ENCODE results near the gene CBLN3. TPM values are rescaled to one million over a fixed set of nuclear protein-coding genes. Genes with fewer than 3 reads are reported as not detected.
"Not testable (repeated sequence)": the region's sequence is repeated elsewhere in the genome, so short reads cannot be mapped to it uniquely, and the experiment has no call there.

The CBLN3 gene
- 0.05 and 0.12 TPM in 2 replicates for total RNA-seq (2014; rRNA removed; shearing (Covaris generic))

DNA sequence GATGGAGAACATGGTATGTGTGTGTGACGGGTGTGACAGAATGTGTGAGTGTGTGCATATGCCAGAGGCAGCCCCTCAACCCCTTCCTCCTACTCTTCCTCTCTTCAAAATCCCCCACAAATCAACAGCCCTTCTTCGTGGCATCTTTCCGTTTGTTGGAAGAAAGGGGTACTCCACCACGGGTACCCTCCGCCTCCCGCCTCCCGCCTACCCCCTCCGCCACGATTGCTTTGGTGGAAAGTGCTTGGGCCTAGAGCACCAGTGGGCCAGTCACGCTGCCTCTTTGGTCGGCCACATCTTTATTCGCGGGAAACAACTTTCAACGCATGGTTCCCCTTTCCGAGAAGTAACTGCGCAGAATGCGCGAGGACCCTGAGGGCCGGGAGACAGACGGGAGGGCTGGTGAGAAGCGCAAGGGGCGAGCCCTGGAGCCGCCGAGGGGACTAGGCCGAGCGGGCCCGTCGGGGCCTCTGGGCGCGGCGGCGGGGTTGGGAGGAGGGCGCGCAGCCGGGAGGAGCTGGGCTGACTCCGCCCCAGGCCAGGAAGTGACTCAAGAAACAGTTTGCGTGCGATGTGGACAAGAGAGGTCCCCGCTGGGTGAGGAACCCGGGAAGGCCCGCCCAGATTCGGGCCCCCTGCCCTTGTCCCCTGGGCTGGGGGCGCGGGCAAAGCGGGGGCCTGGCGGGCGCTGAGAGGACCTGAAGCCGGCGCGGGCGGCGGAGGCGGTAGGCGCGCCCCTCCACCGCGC is at the start of gene CBLN3, which contains the start of gene KHNYN:
Gene CBLN3, minus strand, starts transcription at position 274 of the 748 bp plus-strand sequence. CDS start 614 bp downstream, outside the sequence.
Gene KHNYN, plus strand, starts transcription at position 560 of the 748 bp plus-strand sequence. CDS start 777 bp downstream, outside the sequence.
- no peaks in the 10 kb centered on the region for H3K36me3 ChIP-seq
- H3K27ac ChIP-seq = peak within 1 kb of the TSS; percentile 35
- H3K27me3 ChIP-seq = no peaks in the 10 kb centered on the region
- H3K9me3 ChIP-seq (replicated peaks) = no peaks in the 10 kb centered on the region
- peak within 1 kb of the TSS; percentile 54 for H3K4me3 ChIP-seq
- no peaks in the 10 kb centered on the region for H3K4me1 ChIP-seq
- DNase-seq = peak; percentile 47 to 60

DNA sequence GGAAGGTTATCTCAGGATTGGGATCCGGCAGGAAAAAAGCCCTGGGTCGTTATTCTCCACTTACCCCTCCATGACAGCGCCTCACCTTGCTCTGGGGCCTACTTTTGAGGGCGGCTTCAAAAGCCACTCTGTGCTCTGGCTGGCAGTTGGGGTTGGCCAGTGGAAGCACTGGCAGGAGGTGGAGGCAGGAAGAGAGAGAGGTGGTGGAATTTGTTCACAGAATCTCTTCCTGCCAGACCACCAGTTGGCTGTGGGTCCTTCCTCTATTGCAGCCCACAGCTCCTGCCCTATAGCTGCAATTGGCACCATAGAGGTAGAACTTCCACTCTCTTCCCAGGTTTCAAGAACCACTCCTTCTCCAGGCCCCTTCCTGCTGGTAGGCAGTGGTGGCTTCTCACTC is 45.8 kb upstream of the CBLN3 start:
- Histone ChIP-seq H3K27ac (no peak overlapping the region), H3K27me3 (no peaks in the 10 kb centered on the region)

DNA sequence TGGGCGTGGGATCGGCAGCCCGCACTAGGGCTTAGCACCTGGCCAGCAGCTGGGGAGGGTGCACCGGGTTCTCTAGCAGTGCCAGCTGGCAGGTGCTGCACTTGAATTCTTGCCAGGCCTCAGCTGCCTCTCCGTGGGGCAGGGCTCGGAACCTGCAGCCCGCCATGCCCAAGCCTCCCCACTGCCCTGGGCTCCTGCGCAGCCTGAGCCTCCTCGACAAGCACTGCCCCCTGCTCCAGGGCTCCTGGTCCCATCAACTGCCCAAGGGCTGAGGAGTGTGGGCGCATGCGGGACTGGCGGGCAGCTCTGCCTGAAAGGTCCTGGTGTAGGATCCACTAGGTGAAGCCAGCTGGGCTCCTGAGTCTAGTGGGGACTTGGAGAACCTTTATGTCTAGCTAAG is 43.7 kb upstream of the CBLN3 start:
- no peaks in the 10 kb centered on the region for H3K36me3 ChIP-seq
- no peaks in the 10 kb centered on the region; the same call in 1 of the 2 replicates for H3K9me3 ChIP-seq (replicated peaks)
- H3K27me3 ChIP-seq = no peaks in the 10 kb centered on the region
- H3K4me3 ChIP-seq = no peak overlapping the region
- no peak for DNase-seq
- H3K4me1 ChIP-seq = no peaks in the 10 kb centered on the region
- no peak overlapping the region for H3K27ac ChIP-seq

More for the DNA sequence above, 45.8 kb upstream of the CBLN3 start:
- Histone ChIP-seq H3K4me3 (no peak overlapping the region), H3K9me3 (replicated peaks) (no peaks in the 10 kb centered on the region; the same call in 1 of the 2 replicates), H3K36me3 (no peaks in the 10 kb centered on the region), H3K4me1 (no peaks in the 10 kb centered on the region)
- no peak for DNase-seq

DNA sequence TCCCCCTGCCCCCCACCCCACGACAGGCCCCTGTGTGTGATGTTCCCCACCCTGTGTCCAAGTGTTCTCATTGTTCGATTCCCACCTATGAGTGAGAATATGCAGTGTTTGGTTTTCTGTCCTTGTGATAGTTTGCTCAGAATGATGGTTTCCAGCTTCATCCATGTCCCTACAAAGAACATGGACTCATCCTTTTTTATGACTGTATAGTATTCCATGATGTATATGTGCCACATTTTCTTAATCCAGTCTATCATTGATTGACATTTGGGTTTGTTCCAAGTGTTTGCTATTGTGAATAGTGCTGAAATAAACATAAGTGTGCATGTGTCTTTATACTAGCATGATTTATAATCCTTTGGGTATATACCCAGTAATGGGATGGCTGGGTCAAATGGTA is 41.0 kb upstream of the CBLN3 start:
- not testable (repeated sequence) for H3K4me3 ChIP-seq; H3K27me3 ChIP-seq; H3K27ac ChIP-seq; H3K36me3 ChIP-seq; DNase-seq; H3K9me3 ChIP-seq (replicated peaks); H3K4me1 ChIP-seq

DNA sequence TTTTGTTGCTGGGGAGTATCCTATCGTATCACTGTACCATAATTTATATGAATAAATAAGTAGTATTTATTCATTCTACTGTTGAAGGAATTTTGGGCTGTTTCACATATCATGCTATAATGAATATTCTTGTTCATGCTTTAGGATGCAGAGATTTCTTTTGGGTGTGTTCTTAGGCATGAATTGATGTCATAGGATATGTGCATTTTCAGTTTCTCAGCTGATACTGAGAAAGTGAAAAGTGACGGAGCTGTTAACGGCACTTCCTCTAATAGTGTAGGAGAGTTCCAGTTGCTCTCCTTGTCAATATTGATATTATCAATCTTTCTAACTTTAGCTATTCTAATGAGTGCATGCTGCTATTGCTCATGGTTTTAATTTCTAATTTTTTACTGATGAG is 36.3 kb upstream of the CBLN3 start:
- Histone ChIP-seq H3K27me3 (no peaks in the 10 kb centered on the region), H3K27ac (no peak overlapping the region), H3K9me3 (replicated peaks) (no peaks in the 10 kb centered on the region), H3K36me3 (no peaks in the 10 kb centered on the region), H3K4me3 (no peak overlapping the region), H3K4me1 (no peaks in the 10 kb centered on the region)
- DNase-seq = no peak

DNA sequence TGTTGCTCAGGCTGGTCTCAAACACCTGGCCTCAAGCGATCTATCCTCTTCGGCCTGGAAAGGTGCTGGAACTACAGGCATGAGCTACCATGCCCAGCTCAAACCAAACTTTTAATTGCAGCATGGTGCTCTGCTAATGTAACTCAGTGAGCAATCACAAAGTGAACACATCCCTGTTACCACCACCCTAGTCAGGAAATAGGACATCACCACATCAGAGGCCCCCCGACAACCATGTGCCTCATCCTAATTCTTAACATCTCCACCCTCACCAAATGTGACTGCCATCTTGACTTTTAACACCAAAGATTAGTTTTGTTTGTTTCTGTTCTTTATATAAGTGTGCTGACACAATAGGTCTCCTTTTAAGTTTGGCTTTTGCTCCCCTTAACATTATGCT is 35.9 kb upstream of the CBLN3 start:
- Histone ChIP-seq H3K9me3 (replicated peaks) (no peaks in the 10 kb centered on the region), H3K27ac (no peak overlapping the region), H3K36me3 (no peaks in the 10 kb centered on the region), H3K4me1 (no peaks in the 10 kb centered on the region), H3K27me3 (no peaks in the 10 kb centered on the region), H3K4me3 (no peak overlapping the region)
- no peak for DNase-seq

DNA sequence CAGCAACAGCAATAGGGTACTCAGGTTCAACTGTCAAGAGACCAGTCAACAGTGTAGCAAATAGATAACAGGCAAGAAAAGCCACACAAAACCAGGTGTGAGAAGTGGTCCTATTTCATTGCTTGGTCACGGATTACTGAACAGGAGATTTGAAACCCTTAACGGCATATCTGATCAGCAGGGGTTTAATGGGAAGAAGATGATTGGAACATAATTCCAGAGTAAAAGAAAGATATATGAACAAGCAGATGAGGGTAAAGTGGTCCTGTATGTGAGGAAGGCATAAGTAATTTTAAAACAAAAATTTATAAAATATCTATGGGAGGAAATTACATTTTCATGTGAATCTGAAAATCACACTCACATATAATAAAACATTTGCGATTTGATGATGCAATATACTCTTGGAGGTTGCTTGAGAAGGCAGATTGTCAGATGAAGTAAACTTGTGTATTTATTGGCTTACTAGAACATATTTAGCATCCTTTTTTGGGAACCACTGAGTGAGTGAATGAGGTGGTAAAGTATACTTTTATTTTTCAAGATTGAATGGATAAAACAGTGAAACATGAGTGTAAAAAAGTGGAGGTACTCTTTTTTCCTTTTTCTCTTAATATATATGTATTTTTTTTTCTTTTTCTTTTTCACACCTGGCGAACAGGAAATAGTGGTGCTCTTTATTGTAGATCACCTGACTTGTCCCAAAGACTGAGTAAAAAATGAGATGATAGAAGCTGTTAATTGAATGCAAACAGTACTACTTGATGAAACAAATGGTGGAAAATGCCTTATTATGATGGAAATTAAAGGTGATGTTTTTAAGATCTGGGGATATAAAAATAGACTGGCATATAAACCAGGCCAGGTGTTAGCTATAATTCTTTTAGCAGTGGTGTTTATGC is 34.7 kb upstream of the CBLN3 start:
- DNase-seq = no peak
- no peak overlapping the region for H3K27ac ChIP-seq
- no peaks in the 10 kb centered on the region for H3K27me3 ChIP-seq
- no peaks in the 10 kb centered on the region for H3K36me3 ChIP-seq
- no peak overlapping the region for H3K4me3 ChIP-seq
- H3K9me3 ChIP-seq (replicated peaks) = no peaks in the 10 kb centered on the region
- H3K4me1 ChIP-seq = no peaks in the 10 kb centered on the region

DNA sequence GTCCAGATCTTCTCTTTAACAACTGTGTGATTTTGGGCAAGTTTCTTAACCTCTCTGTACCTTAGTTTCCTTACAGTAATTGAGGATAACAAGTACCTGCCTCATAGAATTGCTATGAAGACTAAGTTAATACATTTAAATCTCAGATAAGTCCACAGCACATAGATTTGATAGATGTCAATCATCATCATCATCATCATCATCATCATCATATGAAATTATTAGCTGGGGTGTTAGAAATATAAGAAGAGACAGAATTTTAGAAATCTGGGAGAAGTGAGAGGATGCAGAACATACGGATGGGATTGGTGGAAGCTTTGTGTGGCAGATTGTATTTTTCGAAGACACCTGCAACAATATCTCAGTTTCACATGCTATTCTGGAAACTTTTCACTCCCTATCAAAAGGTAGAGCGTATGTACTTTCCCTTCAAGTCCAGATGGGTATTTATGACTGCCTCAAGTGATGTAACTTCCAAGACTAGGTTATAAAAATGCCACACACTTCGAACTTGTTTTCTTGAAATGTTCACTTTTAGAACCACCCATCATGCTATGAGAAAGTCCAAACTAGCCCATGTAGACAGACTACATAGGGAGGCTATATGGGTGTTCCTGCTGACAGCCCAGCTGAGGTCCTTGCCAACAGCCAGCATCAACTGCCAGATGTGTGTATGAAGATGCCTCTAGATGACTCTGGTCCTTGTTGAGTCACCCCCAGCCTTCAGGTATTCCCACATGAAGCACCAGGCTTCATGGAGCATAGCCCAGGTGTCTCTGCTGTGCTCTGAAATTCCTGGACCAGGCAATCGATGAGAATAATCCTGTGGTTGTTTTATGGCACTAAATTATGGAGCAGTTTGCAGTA is 33.8 kb upstream of the CBLN3 start:
- Histone ChIP-seq H3K4me3 (no peak overlapping the region), H3K36me3 (no peaks in the 10 kb centered on the region), H3K4me1 (no peaks in the 10 kb centered on the region), H3K9me3 (replicated peaks) (no peaks in the 10 kb centered on the region), H3K27ac (no peak overlapping the region), H3K27me3 (no peaks in the 10 kb centered on the region)
- DNase-seq = no peak

DNA sequence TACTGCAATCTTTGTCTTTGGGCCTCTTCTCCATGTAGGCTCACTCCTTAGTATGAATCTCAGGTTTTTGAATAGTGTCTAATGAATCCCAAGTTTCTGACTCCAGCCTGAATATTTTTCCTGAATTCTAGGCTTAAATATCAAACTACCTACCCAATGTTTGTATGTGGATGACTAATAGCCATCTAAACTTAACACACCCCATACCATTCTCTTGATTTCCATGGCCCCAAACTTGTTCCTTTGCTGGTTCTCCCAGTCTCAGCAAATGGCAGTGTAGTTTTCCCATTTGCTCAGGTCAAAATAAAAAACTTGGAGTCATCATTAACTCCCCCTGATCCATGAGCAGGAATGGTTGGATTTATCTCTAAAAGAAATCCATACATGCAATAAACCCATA is 31.9 kb upstream of the CBLN3 start:
- Histone ChIP-seq H3K4me1 (no peaks in the 10 kb centered on the region), H3K9me3 (replicated peaks) (no peaks in the 10 kb centered on the region), H3K27ac (no peak overlapping the region), H3K27me3 (no peaks in the 10 kb centered on the region), H3K36me3 (no peaks in the 10 kb centered on the region), H3K4me3 (no peak overlapping the region)
- DNase-seq = no peak

DNA sequence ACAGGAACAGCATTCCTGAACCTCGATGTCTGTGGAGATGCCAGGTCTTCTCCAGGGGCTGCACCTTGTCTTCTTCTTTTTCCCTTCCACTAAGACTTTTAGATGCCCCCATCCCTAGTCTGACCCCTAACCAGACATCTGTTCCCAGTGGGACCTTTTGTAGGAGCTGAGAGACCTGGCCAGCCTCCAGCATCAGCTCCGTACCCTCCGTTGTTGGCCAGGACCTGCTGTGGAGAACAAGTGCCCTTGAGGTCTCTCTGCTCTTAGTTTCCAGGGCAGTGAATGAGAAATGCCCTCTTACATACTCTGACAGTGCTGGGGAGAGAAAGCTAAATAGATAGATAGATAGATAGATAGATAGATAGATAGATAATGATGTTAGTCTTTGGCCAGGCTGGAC is 29.9 kb upstream of the CBLN3 start:
- no peak overlapping the region for H3K4me3 ChIP-seq
- no peaks in the 10 kb centered on the region for H3K9me3 ChIP-seq (replicated peaks)
- H3K27ac ChIP-seq = no peak overlapping the region
- no peaks in the 10 kb centered on the region for H3K4me1 ChIP-seq
- H3K36me3 ChIP-seq = no peaks in the 10 kb centered on the region
- H3K27me3 ChIP-seq = no peaks in the 10 kb centered on the region
- no peak for DNase-seq

DNA sequence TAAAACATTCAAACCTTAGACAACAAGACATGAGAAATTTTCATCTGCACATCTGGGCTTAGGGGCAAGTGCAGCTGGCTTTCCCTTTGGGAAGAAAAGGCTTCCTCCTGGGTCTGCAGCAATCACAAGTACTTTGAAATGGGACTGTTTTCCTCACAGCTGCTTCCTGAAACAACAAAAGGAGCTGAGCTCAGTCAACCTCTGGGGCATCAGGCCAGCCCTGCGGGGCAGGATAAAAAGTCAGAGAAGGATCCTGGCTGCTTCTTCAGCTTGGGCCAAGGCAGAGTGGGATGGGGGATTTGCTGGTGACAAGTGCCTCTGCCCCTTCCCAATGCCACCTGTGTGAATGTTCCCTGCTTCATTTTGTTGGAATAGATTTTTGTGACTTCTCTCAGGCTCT is 29.3 kb upstream of the CBLN3 start:
- no peak overlapping the region for H3K27ac ChIP-seq
- no peaks in the 10 kb centered on the region for H3K9me3 ChIP-seq (replicated peaks)
- H3K27me3 ChIP-seq = no peaks in the 10 kb centered on the region
- H3K36me3 ChIP-seq = no peaks in the 10 kb centered on the region
- DNase-seq = no peak
- no peak overlapping the region for H3K4me3 ChIP-seq
- H3K4me1 ChIP-seq = no peaks in the 10 kb centered on the region

DNA sequence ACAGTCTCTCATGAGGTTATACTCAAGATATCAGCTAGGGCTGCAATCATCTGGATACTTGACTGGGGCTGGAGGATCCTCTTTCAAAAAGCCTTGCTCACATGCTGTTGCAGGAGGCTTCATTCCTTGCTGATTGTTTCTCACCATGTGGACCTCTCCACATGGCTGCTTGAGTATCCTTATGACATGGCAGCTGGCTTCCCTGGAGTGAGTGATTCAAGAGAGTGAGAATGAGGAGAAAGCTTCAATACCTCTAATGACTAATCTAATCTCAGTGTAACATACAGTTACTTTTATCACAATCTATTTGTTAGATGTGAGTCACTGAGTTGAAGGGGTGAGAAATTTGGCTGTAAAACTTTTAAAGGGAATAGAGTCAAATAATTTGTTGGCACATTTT is 27.5 kb upstream of the CBLN3 start:
- Histone ChIP-seq H3K4me3 (no peak overlapping the region), H3K4me1 (no peaks in the 10 kb centered on the region), H3K36me3 (no peaks in the 10 kb centered on the region), H3K9me3 (replicated peaks) (no peaks in the 10 kb centered on the region), H3K27me3 (no peaks in the 10 kb centered on the region), H3K27ac (no peak overlapping the region)
- DNase-seq = no peak

DNA sequence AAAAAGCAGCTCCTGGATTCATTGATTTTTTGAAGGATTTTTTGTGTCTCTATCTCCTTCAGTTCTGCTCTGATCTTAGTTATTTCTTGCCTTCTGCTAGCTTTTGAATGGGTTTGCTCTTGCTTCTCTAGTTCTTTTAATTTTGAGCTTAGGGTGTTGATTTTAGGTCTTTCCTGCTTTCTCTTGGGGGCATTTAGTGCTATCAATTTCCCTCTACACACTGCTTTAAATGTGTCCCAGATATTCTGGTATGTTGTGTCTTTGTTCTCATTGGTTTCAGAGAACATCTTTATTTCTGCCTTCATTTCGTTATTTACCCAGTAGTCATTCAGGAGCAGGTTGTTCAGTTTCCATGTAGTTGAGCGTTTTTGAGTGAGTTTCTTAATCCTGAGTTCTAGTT is 21.4 kb upstream of the CBLN3 start:
- H3K9me3 ChIP-seq (replicated peaks); DNase-seq; H3K36me3 ChIP-seq; H3K27me3 ChIP-seq; H3K4me3 ChIP-seq; H3K4me1 ChIP-seq; H3K27ac ChIP-seq: not testable (repeated sequence)

DNA sequence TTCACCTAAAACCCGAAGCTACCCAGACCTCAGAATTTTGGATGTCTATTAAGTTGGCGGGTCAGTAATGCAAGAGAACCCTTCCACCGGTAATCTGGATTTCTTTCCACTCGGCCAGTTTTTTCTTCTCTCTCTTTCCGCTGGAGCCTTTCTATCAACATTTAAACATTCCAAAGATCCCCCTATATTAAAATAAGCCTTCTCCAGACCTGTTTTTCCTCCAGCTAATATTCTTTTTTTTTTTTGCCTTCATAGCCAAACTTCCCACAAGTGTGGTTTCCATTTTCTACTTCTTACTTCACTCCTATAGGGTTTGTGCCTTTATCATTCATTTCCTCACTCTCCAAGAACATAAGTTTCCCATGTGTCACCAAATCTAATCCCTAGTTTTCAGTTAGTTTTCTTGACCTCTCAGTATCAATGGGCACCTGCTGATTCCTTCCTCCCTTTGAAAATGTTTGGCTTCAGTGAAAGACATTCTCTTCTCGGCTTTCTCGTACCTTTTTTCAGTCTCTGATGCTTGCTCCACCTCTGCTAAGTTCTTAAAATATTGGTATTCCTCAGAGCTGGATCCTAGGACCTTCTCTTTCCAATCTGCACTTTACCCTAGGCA is 13.7 kb upstream of the CBLN3 start:
- no peak for DNase-seq
- peaks cover 8% of the 10 kb centered on the region for H3K4me1 ChIP-seq
- peaks cover 12% of the 10 kb centered on the region; the same call in 1 of the 2 replicates for H3K36me3 ChIP-seq
- peak overlapping the region; percentile 75 for H3K4me3 ChIP-seq
- H3K27me3 ChIP-seq = no peaks in the 10 kb centered on the region
- H3K27ac ChIP-seq = peak overlapping the region; percentile 95
- no peaks in the 10 kb centered on the region for H3K9me3 ChIP-seq (replicated peaks)

All from SJCRH30 (cell line).